ENCODE data around the gene NIP7.
A peak's percentile ranks its signal among the peaks of the same experiment; 100 is the strongest.
"Not testable (repeated sequence)": the region's sequence is repeated elsewhere in the genome, so short reads cannot be mapped to it uniquely, and the experiment has no call there.

NIP7 gene

GRCh38 chr16:69339289-69340094 lies at the start of gene NIP7, which contains the start of gene COG8:
Gene NIP7 (plus strand): TSS chr16:69339772. CDS start chr16:69339830, 58 bp downstream.
Gene COG8 (minus strand): TSS chr16:69339564. CDS start chr16:69339552, 12 bp downstream.
- peak; percentile 98 for DNase-seq (ENCODE audit: low read depth)
- TF ChIP-seq CTCF (conservative IDR thresholded peaks at IDR 0.05; ENCODE audit: low read length), result peak; percentile 80
- H3K4me3 ChIP-seq (ENCODE audit: low read length), result peak within 1 kb of the TSS; percentile 92

- DNase-seq (ENCODE audit: low read depth); H3K4me3 ChIP-seq (ENCODE audit: low read length): not testable (repeated sequence)
Measured at GRCh38 chr16:69291657-69292056, 47.9 kb upstream of the NIP7 start.

GRCh38 chr16:69293401-69293800 lies 46.2 kb upstream of the NIP7 start:
- TF ChIP-seq CTCF (conservative IDR thresholded peaks at IDR 0.05; ENCODE audit: low read length), result no peak
- H3K4me3 ChIP-seq (ENCODE audit: low read length), result no peak overlapping the region
- no peak for DNase-seq (ENCODE audit: low read depth)

- DNase-seq (ENCODE audit: low read depth), result peak; percentile 42
- no peak overlapping the region for H3K4me3 ChIP-seq (ENCODE audit: low read length)
- TF ChIP-seq CTCF (conservative IDR thresholded peaks at IDR 0.05; ENCODE audit: low read length), result no peak
Measured at GRCh38 chr16:69294051-69294450, 45.5 kb upstream of the NIP7 start.

- not testable (repeated sequence) for H3K4me3 ChIP-seq (ENCODE audit: low read length); DNase-seq (ENCODE audit: low read depth)
Measured at GRCh38 chr16:69296771-69297170, 42.8 kb upstream of the NIP7 start.

- TF ChIP-seq CTCF (conservative IDR thresholded peaks at IDR 0.05; ENCODE audit: low read length), result no peak
- no peak for DNase-seq (ENCODE audit: low read depth)
- no peak overlapping the region for H3K4me3 ChIP-seq (ENCODE audit: low read length)
Measured at GRCh38 chr16:69298261-69298660, 41.3 kb upstream of the NIP7 start.

DNA sequence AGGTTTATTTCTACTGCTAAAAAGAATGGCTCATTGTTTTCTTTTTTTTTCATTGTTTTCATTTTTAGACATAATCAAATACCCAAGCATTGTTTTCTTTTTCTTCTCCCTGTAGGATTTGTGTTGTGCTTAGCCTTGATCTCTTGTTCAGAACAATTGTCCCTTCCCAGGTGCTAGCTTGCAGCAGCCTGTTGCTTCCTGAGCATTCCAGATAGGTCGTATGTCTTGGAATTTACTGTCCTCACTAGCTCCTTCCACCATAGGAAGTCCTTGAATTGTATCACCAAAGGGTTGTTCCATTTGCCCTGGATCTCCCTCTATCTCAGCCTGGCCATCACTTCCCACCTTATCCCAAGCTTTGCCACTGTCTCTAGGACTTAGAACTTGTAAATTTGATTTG lies 38.4 kb upstream of the NIP7 start:
- H3K4me3 ChIP-seq (ENCODE audit: low read length), result no peak overlapping the region
- no peak for DNase-seq (ENCODE audit: low read depth)
- no peak for TF ChIP-seq CTCF (conservative IDR thresholded peaks at IDR 0.05; ENCODE audit: low read length)

DNA sequence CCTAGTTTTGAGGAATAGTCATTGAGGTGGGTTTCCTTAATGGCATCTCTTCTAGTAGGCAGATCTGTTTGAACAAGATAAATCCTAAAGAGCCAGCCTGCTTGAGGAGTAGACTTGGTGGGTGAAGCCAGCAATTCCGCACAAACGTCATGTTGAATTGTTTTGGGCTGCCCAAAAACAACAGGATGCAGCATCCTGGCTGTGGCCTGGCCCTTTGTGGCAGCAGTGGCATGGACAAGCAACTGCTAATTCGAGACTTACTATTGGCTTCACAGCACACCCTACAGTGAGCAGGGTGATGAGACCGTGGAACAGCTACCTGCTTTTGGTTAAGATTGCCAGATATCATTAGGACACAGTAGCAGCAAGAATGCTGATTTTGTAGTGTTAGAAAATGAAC lies 37.7 kb upstream of the NIP7 start:
- no peak overlapping the region for H3K4me3 ChIP-seq (ENCODE audit: low read length)
- no peak for DNase-seq (ENCODE audit: low read depth)
- TF ChIP-seq CTCF (conservative IDR thresholded peaks at IDR 0.05; ENCODE audit: low read length), result no peak

Measured in AG10803 (cell line).